H1 (cell line): ENCODE results near the gene SPRING1. TPM values are rescaled to one million over a fixed set of nuclear protein-coding genes. Genes with fewer than 3 reads are reported as not detected.

Source experiments
- BRCA1 ChIP-seq: IDR thresholded peaks from 2 replicates; pipeline ENCODE4 v1.6.1; 2012; ENCODE audit warnings: low read depth, low read length, improper control_type of control experiment
- GTF2F1 ChIP-seq: IDR thresholded peaks from 2 replicates; pipeline ENCODE4 v1.6.1; 2012; ENCODE audit warnings: low read depth, low read length, improper control_type of control experiment, borderline replicate concordance
- POU5F1 ChIP-seq: IDR thresholded peaks from 2 replicates; pipeline ENCODE4 v1.6.1; 2011; ENCODE audit warnings: low read depth, mild to moderate bottlenecking, low read length, moderate library complexity
- SIN3A ChIP-seq, 2 experiments: IDR thresholded peaks in 1 of 2; conservative IDR thresholded peaks in 1 of 2; 2 replicates each; pipeline ENCODE4 v1.6.1; 2011 to 2012; ENCODE audit warnings: low read length in 2 of 2, improper control_type of control experiment in 1 of 2, low read depth in 1 of 2, mild to moderate bottlenecking in 1 of 2
- SP1 ChIP-seq: IDR thresholded peaks from 2 replicates; pipeline ENCODE4 v1.6.1; 2011; ENCODE audit warnings: low read depth, low read length
- SP4 ChIP-seq: IDR thresholded peaks from 2 replicates; pipeline ENCODE4 v1.6.1; 2012; ENCODE audit warnings: low read length, inconsistent platforms
- TAF7 ChIP-seq: optimal IDR thresholded peaks from 2 replicates; pipeline ENCODE3; 2011; ENCODE audit warnings: low read depth, mild to moderate bottlenecking, inconsistent platforms, low read length, moderate library complexity, borderline replicate concordance
- polyA plus RNA-seq, 7 experiments: library from polyadenylated mRNA; depleted of rRNA in 3 of 7; stranded (reverse) in 5 of 7; unstranded in 2 of 7; fragments of >200 nt in 5 of 7; fragments of 200-250 nt in 2 of 7; gene quantifications; 1 replicate in 5 of 7; 2 replicates in 1 of 7; 4 replicates in 1 of 7; pipeline versions ENCODE4 v1.2.1 to v1.2.3, GENCODE V29; 2011 to 2013; ENCODE audit warnings: missing spikeins in 2 of 7, mixed read lengths in 2 of 7
- total RNA-seq: library from RNA; stranded (reverse); fragmentation: NEBNext Ultra II Directional; extraction: Animal tissue kit (Norgen Biotek cat#: 25700); gene quantifications from 2 replicates; pipeline ENCODE4 v1.2.1, GENCODE V29; 2021

SPRING1 gene
- total and polyA plus RNA-seq, 2 of the 8 experiments (the other 6 are each of a cell fraction or from before 2014, with no cell fraction given), result 14.3 to 46.5 TPM

DNA sequence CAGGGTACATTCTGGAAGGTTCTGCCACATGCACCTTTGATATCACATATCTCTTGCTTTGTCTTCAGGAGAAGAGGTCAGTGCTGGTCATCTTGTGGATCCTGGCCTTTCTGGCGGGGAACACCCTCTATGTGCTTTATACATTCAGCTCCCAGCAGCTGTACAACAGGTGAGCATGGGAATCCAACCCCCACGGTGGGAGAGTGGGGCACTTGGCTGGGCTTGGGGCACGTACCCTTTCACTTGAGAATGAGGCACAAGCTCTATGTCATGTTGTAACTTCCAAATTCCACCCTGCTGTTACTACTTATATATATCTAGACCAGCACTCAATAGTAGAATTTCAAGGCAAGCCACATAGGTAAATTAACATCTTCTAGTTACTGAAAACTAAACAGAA, 28.9 kb upstream of the SPRING1 start (continued):
- TF ChIP-seq BRCA1 (no peak), TAF7 (no peak), POU5F1 (no peak), GTF2F1 (no peak), SP1 (no peak), SIN3A (conservative IDR thresholded peaks at IDR 0.05 in 1 of 2, IDR thresholded peaks at IDR 0.05 in 1 of 2; ENCODE audit: low read depth in 1 of 2, low read length in 2 of 2) (no peak), SP4 (no peak)
